Loucy (cell line): ENCODE measurements around the gene OVOL1.

Experiments
- H2AFZ ChIP-seq: fragments of 200-600 bp; sonication (generic); 2 replicates; pipeline ENCODE4 v1.6.0; 2016; ENCODE audit warnings: antibody characterized with exemption, mild to moderate bottlenecking, low read length, moderate library complexity
- H3F3A ChIP-seq: fragments of 200-600 bp; 2 replicates; pipeline ENCODE4 v1.6.0; 2016; ENCODE audit warnings: antibody characterized with exemption, low read depth, mild to moderate bottlenecking
- H3K27me3 ChIP-seq: fragments of 200-600 bp; sonication (generic); 2 replicates; pipeline ENCODE4 v1.6.1; 2014; ENCODE audit warnings: low read length, mild to moderate bottlenecking; ENCODE audit not compliant: insufficient read depth, poor library complexity, severe bottlenecking
- H3K36me3 ChIP-seq: fragments of 200-600 bp; sonication (generic); 2 replicates; pipeline ENCODE4 v1.6.1; 2016; ENCODE audit warnings: low read length; ENCODE audit not compliant: insufficient read depth
- H3K4me1 ChIP-seq: fragments of 200-600 bp; sonication (generic); 2 replicates; pipeline ENCODE4 v1.5.1; 2014; ENCODE audit warnings: low read length, mild to moderate bottlenecking; ENCODE audit not compliant: insufficient read depth, poor library complexity, severe bottlenecking
- H3K4me2 ChIP-seq: fragments of 200-600 bp; sonication (generic); 2 replicates; pipeline ENCODE4 v1.6.0; 2014; ENCODE audit warnings: antibody characterized with exemption, low read length, low read depth, mild to moderate bottlenecking; ENCODE audit not compliant: poor library complexity, severe bottlenecking
- H3K4me3 ChIP-seq: fragments of 200-600 bp; sonication (generic); 2 replicates; pipeline ENCODE4 v1.5.1; 2014; ENCODE audit warnings: low read length, mild to moderate bottlenecking, mixed read lengths; ENCODE audit not compliant: poor library complexity, severe bottlenecking
- H3K79me2 ChIP-seq: fragments of 200-600 bp; sonication (generic); 2 replicates; pipeline ENCODE4 v1.6.1; 2014; ENCODE audit warnings: low read length; ENCODE audit not compliant: insufficient read depth
- H3K9ac ChIP-seq: fragments of 200-600 bp; sonication (generic); 2 replicates; pipeline ENCODE4 v1.6.0; 2014; ENCODE audit warnings: mild to moderate bottlenecking, low read depth, low read length, moderate library complexity; ENCODE audit not compliant: poor library complexity, severe bottlenecking
- H3K9me2 ChIP-seq: fragments of 200-600 bp; sonication (generic); replicated peaks from 2 replicates; pipeline ENCODE4 v1.6.1; 2016; ENCODE audit warnings: low read depth, low read length, mixed read lengths
- H3K9me3 ChIP-seq: fragments of 200-600 bp; sonication (generic); 2 replicates; pipeline ENCODE4 v1.6.1; 2014; ENCODE audit warnings: mild to moderate bottlenecking, antibody characterized with exemption, low read length, low read depth; ENCODE audit not compliant: insufficient read depth
- H4K20me1 ChIP-seq: fragments of 200-600 bp; sonication (generic); 2 replicates; pipeline ENCODE4 v1.6.0; 2014; ENCODE audit warnings: antibody characterized with exemption, low read length, mild to moderate bottlenecking; ENCODE audit not compliant: insufficient read depth, poor library complexity, severe bottlenecking
- EZH2phosphoT487 ChIP-seq: fragments of 200-600 bp; IDR thresholded peaks from 2 replicates; pipeline ENCODE4 v1.6.1; 2018; ENCODE audit warnings: antibody characterized with exemption, mild to moderate bottlenecking, moderate library complexity, borderline replicate concordance
- TF ChIP-seq, protein P1 (sequence below): fragments of 200-600 bp; sonication (generic); conservative IDR thresholded peaks from 2 replicates; pipeline ENCODE4 v1.5.1; 2014; ENCODE audit warnings: mild to moderate bottlenecking, antibody characterized with exemption, low read length

The OVOL1 gene

DNA sequence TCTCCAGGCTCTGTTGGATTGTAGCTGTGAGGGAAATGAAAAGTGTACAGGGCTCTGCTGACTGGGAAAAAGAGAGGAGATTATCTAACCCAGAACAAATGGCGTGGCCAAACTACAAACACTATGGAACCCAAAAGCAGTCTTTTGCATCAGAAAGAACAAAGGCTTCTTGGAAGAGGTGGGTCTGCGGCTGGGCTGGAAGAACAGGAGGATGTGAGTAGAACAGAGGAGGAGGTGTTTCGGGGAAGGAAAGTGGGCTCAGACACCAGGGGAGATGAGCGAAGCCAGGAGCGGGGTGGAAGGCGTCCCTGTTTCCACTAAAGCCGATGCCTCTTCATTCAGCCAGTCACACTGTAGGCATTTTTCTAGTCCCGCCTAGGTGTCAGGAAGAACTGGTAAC, 12.0 kb downstream of the OVOL1 start:
- no peak overlapping the region for H3K4me3 ChIP-seq
- H3K4me1 ChIP-seq: no peaks in the 10 kb centered on the region
- H3F3A ChIP-seq: no peaks in the 10 kb centered on the region
- no peaks in the 10 kb centered on the region for H4K20me1 ChIP-seq
- TF ChIP-seq, protein P1, sequence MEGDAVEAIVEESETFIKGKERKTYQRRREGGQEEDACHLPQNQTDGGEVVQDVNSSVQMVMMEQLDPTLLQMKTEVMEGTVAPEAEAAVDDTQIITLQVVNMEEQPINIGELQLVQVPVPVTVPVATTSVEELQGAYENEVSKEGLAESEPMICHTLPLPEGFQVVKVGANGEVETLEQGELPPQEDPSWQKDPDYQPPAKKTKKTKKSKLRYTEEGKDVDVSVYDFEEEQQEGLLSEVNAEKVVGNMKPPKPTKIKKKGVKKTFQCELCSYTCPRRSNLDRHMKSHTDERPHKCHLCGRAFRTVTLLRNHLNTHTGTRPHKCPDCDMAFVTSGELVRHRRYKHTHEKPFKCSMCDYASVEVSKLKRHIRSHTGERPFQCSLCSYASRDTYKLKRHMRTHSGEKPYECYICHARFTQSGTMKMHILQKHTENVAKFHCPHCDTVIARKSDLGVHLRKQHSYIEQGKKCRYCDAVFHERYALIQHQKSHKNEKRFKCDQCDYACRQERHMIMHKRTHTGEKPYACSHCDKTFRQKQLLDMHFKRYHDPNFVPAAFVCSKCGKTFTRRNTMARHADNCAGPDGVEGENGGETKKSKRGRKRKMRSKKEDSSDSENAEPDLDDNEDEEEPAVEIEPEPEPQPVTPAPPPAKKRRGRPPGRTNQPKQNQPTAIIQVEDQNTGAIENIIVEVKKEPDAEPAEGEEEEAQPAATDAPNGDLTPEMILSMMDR: no peak
- no peak for TF ChIP-seq EZH2phosphoT487
- H3K79me2 ChIP-seq: no peaks in the 10 kb centered on the region
- H3K9me2 ChIP-seq: no peaks in the 10 kb centered on the region
- H2AFZ ChIP-seq: no peak overlapping the region
- H3K4me2 ChIP-seq: no peak overlapping the region
- H3K9me3 ChIP-seq: no peaks in the 10 kb centered on the region
- no peak overlapping the region for H3K9ac ChIP-seq
- H3K36me3 ChIP-seq: no peaks in the 10 kb centered on the region
- H3K27me3 ChIP-seq: no peaks in the 10 kb centered on the region

DNA sequence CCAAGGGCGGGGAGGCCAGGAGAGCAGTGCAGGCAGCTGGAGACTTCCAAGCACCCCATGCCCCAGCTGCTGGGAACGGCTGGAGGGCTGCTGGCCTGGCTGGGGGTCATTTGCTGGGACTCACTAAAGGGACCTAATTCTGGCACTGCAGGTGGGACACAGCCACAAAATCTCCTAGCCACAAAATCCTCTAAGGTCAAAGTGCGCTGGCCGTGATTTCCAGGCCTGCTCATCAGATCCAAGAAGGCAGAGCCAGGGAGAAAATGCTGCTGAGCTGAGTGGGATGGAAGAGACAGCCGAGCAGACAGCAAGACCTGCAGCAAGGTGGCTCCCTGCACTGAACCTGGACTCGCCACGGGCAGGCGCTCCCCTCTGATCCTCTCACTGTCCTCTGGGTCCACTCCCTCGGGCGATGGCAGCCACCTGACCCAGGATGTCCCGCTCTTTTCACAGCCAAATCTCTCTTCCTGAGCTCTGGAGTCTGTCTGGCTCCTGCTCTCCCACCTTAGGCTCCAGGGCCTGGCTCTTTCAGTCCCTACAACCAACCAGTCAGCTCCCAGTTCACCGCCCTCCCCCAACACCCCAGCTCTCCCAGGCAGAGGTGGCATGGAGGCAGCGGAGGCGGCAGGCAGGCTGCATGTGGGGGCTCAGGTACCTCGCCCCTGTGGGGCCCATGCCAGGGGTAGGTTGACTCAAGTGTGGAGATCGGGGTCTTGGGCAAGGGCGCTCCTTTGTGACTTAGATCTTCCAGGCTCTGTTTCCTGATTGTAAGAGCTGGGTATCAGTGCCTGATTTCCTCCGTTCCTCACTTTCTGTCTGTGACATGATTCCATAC, 14.5 kb downstream of the OVOL1 start:
- H2AFZ ChIP-seq: no peak overlapping the region
- H3K4me1 ChIP-seq: no peaks in the 10 kb centered on the region
- no peak overlapping the region for H3K4me2 ChIP-seq
- no peaks in the 10 kb centered on the region for H3K27me3 ChIP-seq
- no peak overlapping the region for H3K9ac ChIP-seq
- no peaks in the 10 kb centered on the region for H3F3A ChIP-seq
- H3K4me3 ChIP-seq: no peak overlapping the region
- TF ChIP-seq, protein P1: no peak
- no peak for TF ChIP-seq EZH2phosphoT487
- H3K79me2 ChIP-seq: no peaks in the 10 kb centered on the region
- no peaks in the 10 kb centered on the region for H3K9me2 ChIP-seq
- no peaks in the 10 kb centered on the region for H3K9me3 ChIP-seq
- no peaks in the 10 kb centered on the region for H3K36me3 ChIP-seq
- no peaks in the 10 kb centered on the region for H4K20me1 ChIP-seq

DNA sequence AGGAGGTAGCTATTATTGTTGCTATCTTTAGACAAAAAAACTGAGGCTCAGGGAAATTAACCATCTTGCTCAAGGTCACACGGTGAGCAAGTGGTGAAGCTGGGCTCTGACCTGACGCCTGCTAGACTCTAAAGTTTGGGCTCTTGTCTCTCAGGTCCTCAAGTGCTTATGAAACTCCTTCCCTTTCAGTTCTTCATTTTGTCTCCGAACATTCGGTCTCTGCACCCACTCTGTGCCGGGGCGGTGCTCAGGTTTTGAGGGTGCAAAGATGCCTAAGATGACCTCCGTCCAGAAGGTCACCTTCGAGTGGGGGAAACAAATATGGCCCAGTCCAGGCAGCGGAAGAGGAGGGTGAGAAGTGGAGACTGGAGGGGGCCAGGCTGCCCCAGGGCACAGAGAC, 16.0 kb downstream of the OVOL1 start:
- H3K9ac ChIP-seq: no peak overlapping the region
- no peaks in the 10 kb centered on the region for H3K9me2 ChIP-seq
- no peaks in the 10 kb centered on the region for H3K4me1 ChIP-seq
- H4K20me1 ChIP-seq: no peaks in the 10 kb centered on the region
- no peaks in the 10 kb centered on the region for H3K27me3 ChIP-seq
- H3F3A ChIP-seq: no peaks in the 10 kb centered on the region
- H3K36me3 ChIP-seq: no peaks in the 10 kb centered on the region
- H3K4me2 ChIP-seq: no peak overlapping the region
- TF ChIP-seq EZH2phosphoT487: no peak
- TF ChIP-seq, protein P1: no peak
- no peaks in the 10 kb centered on the region for H3K9me3 ChIP-seq
- no peak overlapping the region; the same call in 1 of the 2 replicates for H2AFZ ChIP-seq
- no peaks in the 10 kb centered on the region for H3K79me2 ChIP-seq
- no peak overlapping the region for H3K4me3 ChIP-seq
